K562 (cell line): ENCODE results near the gene EEF1A1. TPM values are rescaled to one million over a fixed set of nuclear protein-coding genes. Genes with fewer than 3 reads are reported as not detected.

ENCODE experiments used
- ATAC-seq: fragments of 200-7000 bp; cut with Tn5 transposase; 3 replicates; pipeline ENCODE4 v1.9.1; 2020; ENCODE audit warnings: moderate library complexity
- BruUV-seq: library from RNA; stranded (reverse); fragments of 400-500 nt; replicated peaks from 2 replicates; lab custom pipeline; 2021; lab: Mats Ljungman, UMichigan
- CTCF ChIA-PET: fragments of 300-600 bp; formaldehyde crosslinking; extraction: SDS; loops from one replicate; lab custom pipeline; 2021; ENCODE audit warnings: low intra/inter-chr PET ratio; lab: Yijun Ruan, JAX
- POLR2A ChIA-PET: fragments of 300-600, 350-650 bp; sonication (Branson Sonifier 250); formaldehyde crosslinking; extraction: SDS; loops from one replicate; lab custom pipeline; 2021; ENCODE audit warnings: antibody characterized with exemption, inconsistent platforms; lab: Yijun Ruan, JAX
- DNase-seq, 4 experiments: peaks; one replicate each; pipeline versions ENCODE4 v3.0.0 to v3.0.0-alpha.2; 2011 to 2018; ENCODE audit warnings: low spot score in 3 of 4, mixed read lengths in 3 of 4; ENCODE audit errors: extremely low read depth in 1 of 4
- FAIRE-seq: peaks from 2 replicates; lab custom pipeline; 2011; peaks lifted over from hg19 to GRCh38; lab: Jason Lieb, UNC
- H2AFZ ChIP-seq: 2 replicates; pipeline ENCODE4 v1.6.0; 2011; ENCODE audit warnings: low read depth, low read length, control low read depth, inconsistent platforms
- H3K27ac ChIP-seq: fragments of 200-600 bp; 3 replicates; pipeline ENCODE4 v1.8.0; 2011; ENCODE audit warnings: low read depth, mild to moderate bottlenecking, control low read depth, inconsistent platforms, low read length, moderate library complexity, mixed read lengths; ENCODE audit errors: extremely low read depth
- H3K27me3 ChIP-seq, 2 experiments: fragments of 300-600 bp in 1 of 2; 2 replicates in 1 of 2; 3 replicates in 1 of 2; pipeline versions ENCODE4 v1.6.0 to v1.8.0; 2011; ENCODE audit warnings: inconsistent platforms in 2 of 2, low read length in 2 of 2, mild to moderate bottlenecking in 1 of 2, mixed read lengths in 1 of 2, moderate library complexity in 1 of 2; ENCODE audit not compliant: control insufficient read depth in 2 of 2, insufficient read depth in 2 of 2
- H3K36me3 ChIP-seq: fragments of 300-600 bp; 3 replicates; pipeline ENCODE4 v1.8.0; 2011; ENCODE audit warnings: mild to moderate bottlenecking, low read length, inconsistent platforms; ENCODE audit not compliant: control insufficient read depth, insufficient read depth
- H3K4me1 ChIP-seq, 2 experiments: fragments of 200-600 bp in 1 of 2; replicated peaks in 1 of 2; 2 replicates in 1 of 2; 3 replicates in 1 of 2; pipeline versions ENCODE4 v1.5.1 to v1.8.0; 2011; ENCODE audit warnings: inconsistent platforms in 2 of 2, low read length in 2 of 2, mild to moderate bottlenecking in 1 of 2, mixed read lengths in 1 of 2, moderate library complexity in 1 of 2; ENCODE audit not compliant: control insufficient read depth in 2 of 2, insufficient read depth in 2 of 2
- H3K4me2 ChIP-seq: 2 replicates; pipeline ENCODE4 v1.6.1; 2011; ENCODE audit warnings: low read length, control low read depth, inconsistent platforms, mixed read lengths; ENCODE audit not compliant: insufficient read depth
- H3K4me3 ChIP-seq: fragments of 200-600 bp; sonication (generic), shearing (Covaris generic); 2 replicates; pipeline ENCODE4 v1.5.1; 2016; ENCODE audit warnings: control low read depth, inconsistent platforms
- H3K79me2 ChIP-seq: fragments of 200-600 bp; 3 replicates; pipeline ENCODE4 v1.8.0; 2011; ENCODE audit warnings: low read length, inconsistent platforms; ENCODE audit not compliant: control insufficient read depth, insufficient read depth
- H3K9ac ChIP-seq, 2 experiments: 2 replicates each; pipeline versions ENCODE4 v1.6.0 to v1.6.1; 2011; ENCODE audit warnings: low read depth in 2 of 2, low read length in 2 of 2, control low read depth in 1 of 2, inconsistent platforms in 1 of 2, mild to moderate bottlenecking in 1 of 2, mixed read lengths in 1 of 2; ENCODE audit not compliant: insufficient read depth in 1 of 2
- H3K9me1 ChIP-seq: one replicate; pipeline ENCODE4 v1.6.0; 2011; ENCODE audit warnings: inconsistent platforms, mild to moderate bottlenecking, low read length, moderate library complexity; ENCODE audit not compliant: control insufficient read depth, insufficient read depth
- H3K9me3 ChIP-seq: replicated peaks from 2 replicates; pipeline ENCODE4 v1.5.1; 2011; ENCODE audit warnings: low read depth, low read length, inconsistent platforms; ENCODE audit not compliant: control insufficient read depth, insufficient read depth
- H4K20me1 ChIP-seq: replicated peaks from 2 replicates; pipeline ENCODE4 v1.6.1; 2011; ENCODE audit warnings: low read length, inconsistent platforms, mixed read lengths; ENCODE audit not compliant: control insufficient read depth, insufficient read depth
- PHTF2 ChIP-seq: fragments of 250-450 bp; sonication (Bioruptor Pico); IDR thresholded peaks from 2 replicates; pipeline ENCODE4 v1.5.0; 2021; ENCODE audit warnings: mild to moderate bottlenecking
- ZNF121 ChIP-seq: sonication (generic); formaldehyde crosslinking; conservative IDR thresholded peaks from 2 replicates; pipeline ENCODE4 v1.8.0; 2022; ENCODE audit warnings: missing genetic modification reagents
- ZNF384 ChIP-seq: IDR thresholded peaks from 2 replicates; pipeline ENCODE4 v1.6.1; 2012; ENCODE audit warnings: low read depth, low read length, improper control_type of control experiment
- WGBS: fragments of 100-300 bp; shearing (Covaris generic); methylation state at CpG from one replicate; pipeline ENCODE4 v1.1.6; 2016; ENCODE audit warnings: low coverage, mixed read lengths; ENCODE audit not compliant: insufficient coverage; ENCODE audit errors: missing lambda C conversion rate; 5-methylcytosine and 5-hydroxymethylcytosine counted together
- in situ Hi-C: fragments of 300-500 bp; cut with MboI; formaldehyde crosslinking; loops from 4 replicates; pipeline ENCODE4 v1.15.0; 2018; ENCODE audit warnings: inconsistent platforms, mixed read lengths
- intact Hi-C: fragments of 100-400 bp; cut with micrococcal nuclease; formaldehyde crosslinking; loops from 2 replicates; pipeline ENCODE4 v1.14.2; 2022
- polyA plus RNA-seq, 8 experiments: library from polyadenylated mRNA; depleted of rRNA in 4 of 8; stranded (reverse) in 5 of 8; unstranded in 3 of 8; fragments of >200 nt; fragmentation: Nextera tagmentation in 2 of 8; fragmentation: Illumina TruSeq in 1 of 8; extraction: Ambion mirVana in 2 of 8; extraction: Trizol in 1 of 8; gene quantifications; 2 replicates each; pipeline versions ENCODE4 v1.2.1 to v1.2.3, GENCODE V29; 2011 to 2014; ENCODE audit warnings: inconsistent platforms in 1 of 8, missing spikeins in 1 of 8
- total RNA-seq, 7 experiments: library from RNA; depleted of rRNA in 6 of 7; stranded (reverse); fragments of >200 nt in 6 of 7; fragmentation: Illumina TruSeq in 2 of 7; extraction: Trizol in 2 of 7; gene quantifications; 2 replicates each; pipeline versions ENCODE4 v1.2.1 to v1.2.3, GENCODE V29; 2011 to 2021; ENCODE audit warnings: low replicate concordance in 1 of 7
- TF ChIP-seq, protein P1 (sequence below): fragments of 450-650 bp; IDR thresholded peaks from 2 replicates; pipeline ENCODE4 v1.6.1; 2017; ENCODE audit warnings: mild to moderate bottlenecking, moderate library complexity

Gene EEF1A1
- total and polyA plus RNA-seq, 9 of the 15 experiments (the other 6 are each of a cell fraction or from before 2014, with no cell fraction given): 6,453 to 17,323 (median 11,082) TPM

DNA sequence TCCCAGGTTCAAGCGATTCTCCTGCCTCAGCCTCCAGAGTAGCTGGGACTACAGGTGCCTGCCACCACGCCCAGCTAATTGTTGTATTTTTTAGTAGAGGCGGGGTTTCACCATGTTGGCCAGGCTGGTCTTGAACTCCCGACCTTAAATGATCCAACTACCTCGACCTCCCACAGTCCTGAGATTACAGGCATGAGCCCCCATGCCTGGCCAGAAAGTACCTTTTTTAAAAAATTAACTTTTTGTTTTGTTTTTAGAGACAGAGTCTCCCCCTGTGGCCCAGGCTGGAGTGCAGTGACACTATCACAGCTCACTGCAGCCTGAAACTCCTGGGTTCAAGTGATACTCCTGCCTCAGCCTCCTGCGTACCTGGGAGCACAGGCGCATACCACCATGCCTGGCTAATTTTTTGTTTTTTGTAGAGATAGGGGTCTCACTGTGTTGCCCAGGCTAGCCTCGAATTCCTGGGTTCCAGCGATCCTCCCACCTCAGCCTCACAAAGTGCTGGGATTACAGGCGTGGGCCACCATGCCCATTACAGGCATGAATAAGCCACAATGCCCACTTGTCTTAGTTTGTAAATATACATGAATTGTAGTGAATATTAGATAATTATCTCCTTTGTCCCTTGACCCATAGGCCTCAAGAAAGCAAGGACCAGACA, 17.4 kb upstream of the EEF1A1 start:
- Histone ChIP-seq H3K9me3 (no peaks in the 10 kb centered on the region), H3K9ac (no peak overlapping the region), H2AFZ (no peak overlapping the region), H4K20me1 (no peaks in the 10 kb centered on the region), H3K36me3 (no peaks in the 10 kb centered on the region), H3K27ac (no peak overlapping the region), H3K4me3 (no peak overlapping the region), H3K9me1 (no peaks in the 10 kb centered on the region), H3K79me2 (no peaks in the 10 kb centered on the region), H3K27me3 (no peaks in the 10 kb centered on the region), H3K4me1 (no peaks in the 10 kb centered on the region), H3K4me2 (no peak overlapping the region)
- ATAC-seq (no peak), DNase-seq (no peak), FAIRE-seq (no peak)
- intact Hi-C loops: no loop called here
- in situ Hi-C loops: no loop called here
- BruUV-seq: no TSS peak
- WGBS: 58% methylated on average over 10 of the region's 10 CpGs
- no peak for TF ChIP-seq ZNF384
- no peak for TF ChIP-seq PHTF2 (CRISPR knock-in tag)
- TF ChIP-seq, protein P1, sequence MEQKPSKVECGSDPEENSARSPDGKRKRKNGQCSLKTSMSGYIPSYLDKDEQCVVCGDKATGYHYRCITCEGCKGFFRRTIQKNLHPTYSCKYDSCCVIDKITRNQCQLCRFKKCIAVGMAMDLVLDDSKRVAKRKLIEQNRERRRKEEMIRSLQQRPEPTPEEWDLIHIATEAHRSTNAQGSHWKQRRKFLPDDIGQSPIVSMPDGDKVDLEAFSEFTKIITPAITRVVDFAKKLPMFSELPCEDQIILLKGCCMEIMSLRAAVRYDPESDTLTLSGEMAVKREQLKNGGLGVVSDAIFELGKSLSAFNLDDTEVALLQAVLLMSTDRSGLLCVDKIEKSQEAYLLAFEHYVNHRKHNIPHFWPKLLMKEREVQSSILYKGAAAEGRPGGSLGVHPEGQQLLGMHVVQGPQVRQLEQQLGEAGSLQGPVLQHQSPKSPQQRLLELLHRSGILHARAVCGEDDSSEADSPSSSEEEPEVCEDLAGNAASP: no peak
- peak; percentile 56; the same call in 1 of the 2 replicates for TF ChIP-seq ZNF121 (CRISPR knock-in tag)
- ChIA-PET CTCF (no interaction called here), POLR2A (interaction anchor here (1.0 to 2.5 kb wide), 2 partner anchors 14 to 17 kb away, joined by 3 to 12 read pairs; partner anchors contain the start of gene EEF1A1)
